ELR (cell line): ENCODE results near the gene PCDHGA10.
"Not testable (repeated sequence)": the region's sequence is repeated elsewhere in the genome, so short reads cannot be mapped to it uniquely, and the experiment has no call there.

Source experiments
- DNase-seq: peaks from one replicate; pipeline ENCODE4 v3.0.0-alpha.2; 2015; ENCODE audit warnings: low read depth

Gene PCDHGA10

DNA sequence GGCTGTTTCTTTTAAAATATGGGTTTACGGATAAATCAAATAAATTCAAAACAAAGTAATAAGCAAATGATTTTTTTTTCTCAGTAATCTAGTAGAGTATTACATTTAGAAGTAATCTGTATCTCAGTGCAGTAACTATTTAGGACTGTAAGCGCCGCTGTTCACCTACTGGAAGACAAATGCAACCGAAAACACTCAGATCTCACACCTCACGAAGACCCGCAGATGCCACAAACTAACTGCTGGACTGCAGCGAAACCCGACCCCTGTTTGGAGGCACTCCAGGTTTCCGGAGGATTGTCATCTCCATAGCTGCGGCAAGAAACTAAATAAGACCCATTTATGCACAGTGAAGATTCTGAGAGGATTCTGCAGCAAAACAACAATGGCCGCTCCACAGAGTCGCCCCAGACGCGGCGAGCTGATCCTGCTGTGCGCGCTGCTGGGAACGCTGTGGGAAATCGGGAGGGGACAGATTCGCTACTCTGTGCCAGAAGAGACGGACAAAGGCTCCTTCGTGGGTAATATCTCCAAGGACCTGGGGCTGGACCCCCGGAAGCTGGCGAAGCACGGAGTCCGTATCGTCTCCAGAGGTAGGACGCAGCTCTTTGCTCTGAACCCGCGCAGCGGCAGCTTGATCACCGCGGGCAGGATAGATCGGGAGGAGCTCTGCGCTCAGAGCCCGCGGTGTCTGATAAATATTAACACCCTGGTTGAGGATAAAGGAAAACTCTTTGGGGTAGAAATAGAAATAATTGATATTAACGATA lies 20.2 kb upstream of the PCDHGA10 start, which contains the start of gene PCDHGA8:
PCDHGA8 (plus strand) TSS at position 205 of the 770 bp plus-strand sequence; CDS start at position 386, 181 bp downstream.
- DNase-seq: peak; percentile 32

- no peak for DNase-seq
Measured at GRCh38 chr5:141393267-141393666, 19.5 kb upstream of the PCDHGA10 start.

GRCh38 chr5:141394401-141395187 lies 18.2 kb upstream of the PCDHGA10 start:
- not testable (repeated sequence) for DNase-seq

DNA sequence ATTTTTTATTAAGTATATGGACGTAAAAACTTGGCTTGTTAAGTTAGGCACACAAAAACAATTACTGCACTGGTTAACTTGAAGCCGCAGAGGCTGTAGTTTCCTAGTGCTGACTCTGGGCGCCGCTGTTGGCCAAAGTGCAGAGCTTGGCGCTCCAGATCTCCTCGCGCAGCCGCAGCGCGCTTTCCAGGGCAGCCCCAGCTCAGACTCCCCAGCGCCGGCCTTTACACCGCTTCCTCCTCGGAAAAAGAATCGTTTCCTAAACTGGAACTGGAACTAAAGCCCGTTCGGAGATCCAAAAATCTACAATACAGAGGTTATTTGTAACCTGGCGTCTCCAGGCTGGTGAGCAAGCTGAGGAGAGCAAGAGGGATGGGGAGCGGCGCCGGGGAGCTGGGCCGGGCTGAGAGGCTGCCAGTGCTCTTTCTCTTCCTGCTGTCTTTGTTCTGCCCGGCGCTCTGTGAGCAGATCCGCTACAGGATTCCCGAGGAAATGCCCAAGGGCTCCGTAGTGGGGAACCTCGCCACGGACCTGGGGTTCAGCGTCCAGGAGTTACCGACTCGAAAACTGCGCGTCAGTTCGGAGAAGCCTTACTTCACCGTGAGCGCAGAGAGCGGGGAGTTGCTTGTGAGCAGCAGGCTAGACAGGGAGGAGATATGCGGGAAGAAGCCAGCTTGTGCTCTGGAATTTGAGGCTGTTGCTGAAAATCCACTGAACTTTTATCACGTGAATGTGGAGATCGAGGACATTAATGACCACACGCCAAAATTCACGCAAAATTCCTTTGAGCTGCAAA lies 14.8 kb upstream of the PCDHGA10 start, which contains the start of gene PCDHGB5:
PCDHGB5 (plus strand) TSS at position 192 of the 796 bp plus-strand sequence; CDS start at position 373, 181 bp downstream.
- DNase-seq: peak; percentile 77

DNA sequence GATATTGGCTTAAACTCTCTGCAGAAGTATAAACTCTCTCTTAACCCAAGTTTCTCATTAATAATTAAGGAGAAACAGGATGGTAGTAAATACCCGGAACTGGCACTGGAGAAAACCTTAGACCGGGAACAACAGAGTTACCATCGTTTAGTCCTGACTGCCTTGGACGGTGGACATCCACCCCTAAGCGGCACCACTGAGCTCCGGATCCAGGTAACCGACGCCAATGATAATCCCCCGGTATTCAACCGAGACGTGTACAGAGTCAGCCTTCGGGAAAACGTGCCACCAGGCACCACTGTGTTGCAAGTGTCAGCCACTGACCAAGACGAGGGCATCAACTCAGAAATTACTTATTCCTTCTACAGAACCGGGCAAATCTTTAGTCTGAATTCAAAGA lies 14.2 kb upstream of the PCDHGA10 start:
- DNase-seq: no peak

GRCh38 chr5:141399555-141400258 lies 13.1 kb upstream of the PCDHGA10 start:
- DNase-seq: no peak

DNA sequence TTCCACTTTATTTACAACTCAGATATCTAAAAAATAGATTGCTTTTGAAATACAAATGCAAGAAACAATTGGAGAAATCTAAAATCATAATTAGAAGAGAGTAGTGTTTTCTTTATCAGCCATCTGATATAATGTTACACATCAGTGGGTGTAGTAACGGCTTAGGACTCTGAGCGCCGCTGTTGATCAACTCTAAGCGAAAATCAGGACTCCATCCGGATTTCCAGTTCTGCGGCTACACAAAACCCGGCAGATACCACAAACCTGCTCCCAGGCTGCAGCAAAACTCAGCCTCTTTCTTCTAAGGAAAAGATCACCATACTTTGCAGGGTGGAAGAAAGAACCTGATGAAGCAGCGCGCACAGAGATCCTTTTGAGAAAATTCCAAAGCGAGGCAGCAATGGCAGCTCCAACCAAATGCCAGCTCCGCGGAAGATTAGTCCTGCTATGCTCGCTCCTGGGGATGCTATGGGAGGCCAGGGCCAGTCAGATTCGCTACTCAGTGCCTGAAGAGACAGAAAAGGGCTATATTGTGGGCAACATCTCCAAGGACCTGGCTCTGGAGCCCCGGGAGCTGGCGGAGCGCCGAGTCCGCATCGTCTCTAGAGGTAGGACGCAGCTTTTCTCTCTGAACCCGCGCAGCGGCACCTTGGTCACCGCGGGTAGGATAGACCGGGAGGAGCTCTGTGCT lies 10.1 kb upstream of the PCDHGA10 start, which contains the start of gene PCDHGA9:
PCDHGA9 (plus strand) TSS at position 226 of the 691 bp plus-strand sequence; CDS start at position 401, 175 bp downstream.
- peak; percentile 31 for DNase-seq

- no peak for DNase-seq
Measured at GRCh38 chr5:141403387-141403786, 9.4 kb upstream of the PCDHGA10 start.

DNA sequence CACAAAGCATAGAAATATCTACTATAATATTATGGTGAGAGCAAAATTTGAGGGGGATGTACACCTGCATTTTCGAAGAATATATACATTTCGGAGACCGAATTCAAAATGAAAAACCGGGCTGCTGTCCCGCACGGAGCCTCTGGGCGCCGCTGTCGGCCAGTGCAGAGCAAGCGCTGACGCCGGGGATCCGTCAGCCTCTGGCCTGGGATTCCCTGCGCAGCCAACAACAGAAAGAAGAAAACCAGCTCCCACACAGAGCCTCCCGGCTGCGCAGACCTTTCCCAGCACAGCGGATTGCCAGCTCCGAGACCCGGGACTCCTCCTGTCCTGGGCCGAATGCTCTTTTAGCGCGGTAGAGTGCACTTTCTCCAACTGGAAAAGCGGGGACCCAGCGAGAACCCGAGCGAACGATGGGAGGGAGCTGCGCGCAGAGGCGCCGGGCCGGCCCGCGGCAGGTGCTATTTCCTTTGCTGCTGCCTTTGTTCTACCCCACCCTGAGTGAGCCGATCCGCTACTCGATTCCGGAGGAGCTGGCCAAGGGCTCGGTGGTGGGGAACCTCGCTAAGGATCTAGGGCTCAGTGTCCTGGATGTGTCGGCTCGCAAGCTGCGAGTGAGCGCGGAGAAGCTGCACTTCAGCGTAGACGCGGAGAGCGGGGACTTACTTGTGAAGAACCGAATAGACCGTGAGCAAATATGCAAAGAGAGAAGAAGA lies 4.8 kb upstream of the PCDHGA10 start, which contains the start of gene PCDHGB6:
PCDHGB6 (plus strand) TSS at position 232 of the 716 bp plus-strand sequence; CDS start at position 414, 182 bp downstream.
- peak; percentile 25 for DNase-seq

DNA sequence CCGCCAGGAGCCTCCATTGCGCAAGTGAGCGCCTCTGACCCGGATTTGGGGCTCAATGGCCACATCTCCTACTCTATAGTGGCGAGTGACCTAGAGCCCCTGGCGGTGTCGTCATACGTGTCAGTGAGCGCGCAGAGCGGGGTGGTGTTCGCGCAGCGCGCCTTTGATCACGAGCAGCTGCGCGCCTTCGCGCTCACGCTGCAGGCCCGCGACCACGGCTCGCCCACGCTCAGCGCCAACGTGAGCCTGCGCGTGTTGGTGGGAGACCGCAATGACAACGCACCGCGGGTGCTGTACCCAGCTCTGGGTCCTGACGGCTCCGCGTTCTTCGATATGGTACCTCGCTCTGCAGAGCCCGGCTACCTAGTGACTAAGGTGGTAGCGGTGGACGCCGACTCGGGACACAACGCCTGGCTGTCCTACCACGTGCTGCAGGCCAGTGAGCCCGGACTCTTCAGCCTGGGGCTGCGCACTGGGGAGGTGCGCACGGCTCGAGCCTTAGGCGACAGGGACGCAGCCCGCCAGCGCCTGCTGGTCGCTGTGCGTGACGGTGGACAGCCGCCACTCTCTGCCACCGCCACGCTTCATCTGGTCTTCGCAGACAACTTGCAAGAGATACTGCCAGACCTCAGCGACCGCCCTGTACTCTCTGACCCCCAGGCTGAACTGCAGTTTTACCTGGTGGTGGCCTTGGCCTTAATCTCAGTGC lies 3.0 kb upstream of the PCDHGA10 start:
- no peak for DNase-seq

- no peak for DNase-seq
Measured at GRCh38 chr5:141411575-141411974, 1.2 kb upstream of the PCDHGA10 start.

DNA sequence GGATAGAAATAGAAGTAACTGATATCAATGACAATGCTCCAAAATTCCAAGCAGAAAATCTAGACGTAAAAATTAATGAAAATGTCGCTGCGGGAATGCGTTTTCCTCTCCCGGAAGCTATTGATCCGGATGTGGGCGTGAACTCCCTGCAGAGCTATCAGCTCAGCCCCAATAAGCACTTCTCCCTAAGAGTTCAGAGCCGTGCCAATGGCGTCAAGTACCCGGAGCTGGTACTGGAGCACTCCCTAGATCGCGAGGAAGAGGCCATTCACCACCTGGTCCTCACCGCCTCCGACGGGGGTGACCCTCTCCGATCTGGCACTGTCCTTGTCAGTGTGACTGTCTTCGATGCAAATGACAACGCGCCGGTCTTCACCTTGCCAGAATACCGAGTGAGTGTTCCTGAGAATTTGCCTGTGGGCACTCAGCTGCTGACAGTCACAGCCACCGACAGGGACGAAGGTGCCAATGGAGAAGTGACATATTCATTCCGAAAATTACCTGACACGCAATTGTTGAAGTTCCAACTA lies 818 bp downstream of the PCDHGA10 start:
- DNase-seq: peak; percentile 42

DNA sequence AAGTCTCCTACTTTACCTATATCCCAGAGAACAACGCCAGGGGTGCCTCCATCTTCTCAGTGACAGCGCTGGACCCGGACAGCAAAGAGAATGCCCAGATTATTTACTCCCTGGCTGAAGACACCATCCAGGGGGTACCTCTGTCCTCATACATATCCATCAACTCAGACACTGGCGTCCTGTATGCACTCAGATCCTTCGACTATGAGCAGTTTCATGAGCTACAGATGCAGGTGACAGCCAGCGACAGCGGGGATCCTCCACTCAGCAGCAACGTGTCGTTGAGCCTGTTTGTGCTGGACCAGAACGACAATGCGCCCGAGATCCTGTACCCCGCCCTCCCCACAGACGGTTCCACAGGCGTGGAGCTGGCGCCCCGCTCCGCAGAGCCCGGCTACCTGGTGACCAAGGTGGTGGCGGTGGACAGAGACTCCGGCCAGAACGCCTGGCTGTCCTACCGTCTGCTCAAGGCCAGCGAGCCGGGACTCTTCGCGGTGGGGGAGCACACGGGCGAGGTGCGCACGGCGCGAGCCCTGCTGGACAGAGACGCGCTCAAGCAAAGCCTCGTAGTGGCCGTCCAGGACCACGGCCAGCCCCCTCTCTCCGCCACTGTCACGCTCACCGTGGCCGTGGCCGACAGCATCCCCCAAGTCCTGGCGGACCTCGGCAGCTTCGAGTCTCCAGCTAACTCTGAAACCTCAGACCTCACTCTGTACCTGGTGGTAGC lies 1.9 kb downstream of the PCDHGA10 start:
- not testable (repeated sequence) for DNase-seq

DNA sequence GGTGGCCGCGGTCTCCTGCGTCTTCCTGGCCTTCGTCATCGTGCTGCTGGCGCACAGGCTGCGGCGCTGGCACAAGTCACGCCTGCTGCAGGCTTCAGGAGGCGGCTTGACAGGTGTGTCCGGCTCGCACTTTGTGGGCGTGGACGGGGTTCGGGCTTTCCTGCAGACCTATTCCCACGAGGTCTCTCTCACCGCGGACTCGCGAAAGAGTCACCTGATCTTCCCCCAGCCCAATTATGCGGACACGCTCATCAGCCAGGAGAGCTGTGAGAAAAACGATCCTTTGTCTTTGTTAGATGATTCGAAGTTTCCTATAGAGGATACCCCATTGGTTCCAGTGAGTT lies 2.5 kb downstream of the PCDHGA10 start:
- not testable (repeated sequence) for DNase-seq

DNA sequence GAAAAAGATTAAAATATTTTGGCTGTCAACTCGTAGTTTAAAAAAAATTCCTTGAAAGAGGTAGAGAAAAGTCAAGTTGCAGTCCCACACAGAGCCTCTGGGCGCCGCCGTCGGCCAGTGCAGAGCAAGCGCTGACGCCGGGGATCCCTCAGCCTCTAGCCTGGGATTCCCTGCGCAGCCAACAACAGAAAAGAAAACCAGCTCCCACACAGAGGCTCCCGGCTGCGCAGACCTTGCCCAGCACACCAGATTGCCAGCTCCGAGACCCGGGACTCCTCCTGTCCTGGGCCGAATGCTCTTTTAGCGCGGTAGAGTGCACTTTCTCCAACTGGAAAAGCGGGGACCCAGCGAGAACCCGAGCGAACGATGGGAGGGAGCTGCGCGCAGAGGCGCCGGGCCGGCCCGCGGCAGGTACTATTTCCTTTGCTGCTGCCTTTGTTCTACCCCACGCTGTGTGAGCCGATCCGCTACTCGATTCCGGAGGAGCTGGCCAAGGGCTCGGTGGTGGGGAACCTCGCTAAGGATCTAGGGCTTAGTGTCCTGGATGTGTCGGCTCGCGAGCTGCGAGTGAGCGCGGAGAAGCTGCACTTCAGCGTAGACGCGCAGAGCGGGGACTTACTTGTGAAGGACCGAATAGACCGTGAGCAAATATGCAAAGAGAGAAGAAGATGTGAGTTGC lies 4.8 kb downstream of the PCDHGA10 start, which contains the start of gene PCDHGB7:
PCDHGB7 (plus strand) TSS at position 184 of the 679 bp plus-strand sequence; CDS start at position 367, 183 bp downstream.
- peak; percentile 80 for DNase-seq

- DNase-seq: no peak
Measured at GRCh38 chr5:141419074-141419880, 6.5 kb downstream of the PCDHGA10 start.
